PC-3 (cell line): ENCODE data around the gene MXRA7. TPM values are rescaled to one million over a fixed set of nuclear protein-coding genes. Genes with fewer than 3 reads are reported as not detected.
"Not testable (repeated sequence)": the region's sequence is repeated elsewhere in the genome, so short reads cannot be mapped to it uniquely, and the experiment has no call there.

Experiments used
- ATAC-seq: fragments of 200-7000 bp; cut with Tn5 transposase; 2 replicates; pipeline ENCODE4 v1.9.1; 2020; ENCODE audit warnings: mild to moderate bottlenecking, moderate library complexity
- BruUV-seq: library from RNA; stranded (reverse); fragments of 400-500 nt; replicated peaks from 2 replicates; lab custom pipeline; 2021; lab: Mats Ljungman, UMichigan
- CTCF ChIA-PET: fragments of 300-600 bp; sonication (Branson Sonifier 250); formaldehyde crosslinking; loops from one replicate; lab custom pipeline; 2022; ENCODE audit warnings: antibody characterized with exemption; lab: Charles Lee
- POLR2A ChIA-PET: fragments of 300-600 bp; sonication (Branson Sonifier 250); formaldehyde crosslinking; loops from one replicate; lab custom pipeline; 2022; ENCODE audit warnings: antibody characterized with exemption; ENCODE audit not compliant: unreplicated experiment; lab: Charles Lee
- DNase-seq: peaks from one replicate; pipeline ENCODE4 v3.0.0-alpha.2; 2015
- H2AFZ ChIP-seq: fragments of 300-600 bp; sonication (generic); 2 replicates; pipeline ENCODE4 v1.6.0; 2016; ENCODE audit warnings: antibody characterized with exemption, low read length
- H3F3A ChIP-seq: fragments of 300-600 bp; sonication (generic); one replicate; pipeline ENCODE4 v1.6.0; 2017; ENCODE audit warnings: antibody characterized with exemption, low read length, control low read depth, mild to moderate bottlenecking; ENCODE audit not compliant: unreplicated experiment
- H3K27ac ChIP-seq: fragments of 300-600 bp; sonication (generic); 2 replicates; pipeline ENCODE4 v1.5.1; 2016; ENCODE audit warnings: mild to moderate bottlenecking, low read length
- H3K27me3 ChIP-seq: fragments of 300-600 bp; sonication (generic); 2 replicates; pipeline ENCODE4 v1.6.1; 2016; ENCODE audit warnings: low read length, mixed read lengths
- H3K36me3 ChIP-seq: fragments of 300-600 bp; sonication (generic); 2 replicates; pipeline ENCODE4 v1.6.1; 2016; ENCODE audit warnings: low read depth, mixed run types, low read length, mixed read lengths
- H3K4me1 ChIP-seq: fragments of 300-600 bp; sonication (generic); 2 replicates; pipeline ENCODE4 v1.5.1; 2016; ENCODE audit warnings: low read length; ENCODE audit not compliant: insufficient read depth
- H3K4me2 ChIP-seq: fragments of 300-600 bp; sonication (generic); 2 replicates; pipeline ENCODE4 v1.6.0; 2016; ENCODE audit warnings: low read length
- H3K4me3 ChIP-seq: fragments of 300-600 bp; sonication (generic); 2 replicates; pipeline ENCODE4 v1.5.1; 2016; ENCODE audit warnings: mild to moderate bottlenecking, low read length, mixed read lengths
- H3K79me2 ChIP-seq: fragments of 300-600 bp; sonication (generic); 2 replicates; pipeline ENCODE4 v1.6.1; 2017; ENCODE audit warnings: low read length, mixed read lengths
- H3K9ac ChIP-seq: fragments of 300-600 bp; sonication (generic); 2 replicates; pipeline ENCODE4 v1.6.0; 2016; ENCODE audit warnings: mild to moderate bottlenecking, low read length
- H3K9me2 ChIP-seq: fragments of 300-600 bp; sonication (generic); replicated peaks from 2 replicates; pipeline ENCODE4 v1.6.1; 2016; ENCODE audit warnings: mixed run types, low read length, mixed read lengths
- H3K9me3 ChIP-seq: fragments of 300-600 bp; sonication (generic); 2 replicates; pipeline ENCODE4 v1.6.1; 2016; ENCODE audit warnings: low read length, mixed read lengths
- H4K20me1 ChIP-seq: fragments of 300-600 bp; sonication (generic); 2 replicates; pipeline ENCODE4 v1.6.1; 2016; ENCODE audit warnings: low read length, mixed read lengths
- EZH2 ChIP-seq: fragments of 300-600 bp; sonication (generic); IDR thresholded peaks from one replicate; pipeline ENCODE4 v1.6.1; 2017; ENCODE audit warnings: antibody characterized with exemption, mild to moderate bottlenecking, low read length; ENCODE audit not compliant: unreplicated experiment
- EZH2phosphoT487 ChIP-seq: fragments of 300-600 bp; sonication (generic); IDR thresholded peaks from 2 replicates; pipeline ENCODE4 v1.6.1; 2018; ENCODE audit warnings: mild to moderate bottlenecking, antibody characterized with exemption, low read length, borderline replicate concordance
- intact Hi-C: fragments of 100-400 bp; cut with micrococcal nuclease; formaldehyde crosslinking; loops from 2 replicates; pipeline ENCODE4 v1.9.0; 2023
- total RNA-seq: library from RNA; depleted of rRNA; stranded (reverse); fragments of >200 nt; gene quantifications from 2 replicates; pipeline ENCODE4 v1.2.3, GENCODE V29; 2014
- TF ChIP-seq, protein P1 (sequence below): fragments of 300-600 bp; sonication (generic); conservative IDR thresholded peaks from 2 replicates; pipeline ENCODE4 v1.5.1; 2017; ENCODE audit warnings: antibody characterized with exemption, low read depth, mild to moderate bottlenecking, low read length

MXRA7 gene
- total RNA-seq, 1 experiment from 2014 or later = 98.3 TPM

DNA sequence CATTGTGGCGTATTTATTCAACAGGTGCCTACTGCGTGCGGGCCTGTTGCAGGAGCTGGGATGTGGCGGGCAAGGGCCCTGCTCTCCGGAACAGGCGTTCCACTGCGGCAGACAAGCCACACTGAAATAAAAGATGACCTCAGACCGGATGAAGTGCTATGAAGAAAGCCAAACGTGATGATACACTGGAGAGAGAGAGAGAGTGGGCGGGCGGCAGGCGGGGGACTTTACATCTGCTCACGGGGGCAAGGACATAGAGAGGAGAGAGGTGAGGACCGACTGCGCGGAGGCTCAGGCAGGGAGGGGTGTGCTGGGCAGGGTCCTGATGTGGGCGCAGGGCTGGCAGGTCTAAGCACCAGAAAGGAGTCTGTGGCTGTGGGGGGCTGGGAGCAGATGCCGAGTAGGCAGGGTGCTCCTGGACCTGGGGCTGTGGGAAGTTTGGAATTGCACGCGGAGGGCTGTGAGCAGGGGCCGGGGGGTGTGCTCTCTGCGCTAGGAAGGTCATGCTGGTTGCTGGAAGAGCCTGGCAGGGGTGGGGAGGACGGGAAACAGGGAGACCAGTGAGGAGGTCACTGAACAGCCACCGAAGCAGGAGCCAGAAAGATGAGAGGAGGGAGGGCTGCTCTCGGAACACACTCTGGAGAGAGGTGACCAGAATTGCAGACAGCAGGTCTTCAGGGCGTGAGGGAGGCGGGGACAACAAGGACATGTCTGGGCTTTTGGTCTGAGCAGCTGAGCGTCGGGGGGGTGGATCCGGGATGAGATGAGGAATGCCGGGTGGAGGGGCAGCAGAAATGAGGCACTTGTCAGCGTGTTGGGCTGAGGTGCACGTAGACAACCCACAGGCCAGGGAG lies 9.9 kb downstream of the MXRA7 start:
- intact Hi-C loops = no loop called here

DNA sequence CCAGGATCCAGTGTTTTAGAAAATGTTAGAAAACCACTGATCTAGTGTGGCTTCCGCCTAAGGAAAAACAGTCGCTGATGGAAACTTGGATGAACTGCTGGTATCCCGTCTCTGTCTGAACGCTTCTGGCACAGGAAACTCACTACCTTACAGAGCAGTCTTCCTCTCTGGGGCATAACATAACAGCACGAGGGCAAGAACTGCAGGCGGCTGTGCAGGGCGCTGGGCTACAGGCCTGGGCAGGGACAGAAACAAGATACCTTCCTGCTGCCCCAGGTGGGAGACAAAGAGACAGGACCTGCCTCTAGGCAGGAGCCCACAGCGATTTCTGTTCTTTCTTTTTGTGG lies 10.5 kb downstream of the MXRA7 start:
- H3K9me3 ChIP-seq = no peaks in the 10 kb centered on the region
- TF ChIP-seq, protein P1, sequence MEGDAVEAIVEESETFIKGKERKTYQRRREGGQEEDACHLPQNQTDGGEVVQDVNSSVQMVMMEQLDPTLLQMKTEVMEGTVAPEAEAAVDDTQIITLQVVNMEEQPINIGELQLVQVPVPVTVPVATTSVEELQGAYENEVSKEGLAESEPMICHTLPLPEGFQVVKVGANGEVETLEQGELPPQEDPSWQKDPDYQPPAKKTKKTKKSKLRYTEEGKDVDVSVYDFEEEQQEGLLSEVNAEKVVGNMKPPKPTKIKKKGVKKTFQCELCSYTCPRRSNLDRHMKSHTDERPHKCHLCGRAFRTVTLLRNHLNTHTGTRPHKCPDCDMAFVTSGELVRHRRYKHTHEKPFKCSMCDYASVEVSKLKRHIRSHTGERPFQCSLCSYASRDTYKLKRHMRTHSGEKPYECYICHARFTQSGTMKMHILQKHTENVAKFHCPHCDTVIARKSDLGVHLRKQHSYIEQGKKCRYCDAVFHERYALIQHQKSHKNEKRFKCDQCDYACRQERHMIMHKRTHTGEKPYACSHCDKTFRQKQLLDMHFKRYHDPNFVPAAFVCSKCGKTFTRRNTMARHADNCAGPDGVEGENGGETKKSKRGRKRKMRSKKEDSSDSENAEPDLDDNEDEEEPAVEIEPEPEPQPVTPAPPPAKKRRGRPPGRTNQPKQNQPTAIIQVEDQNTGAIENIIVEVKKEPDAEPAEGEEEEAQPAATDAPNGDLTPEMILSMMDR = no peak
- TF ChIP-seq EZH2phosphoT487 (no peak), EZH2 (no peak)
- H3K4me2 ChIP-seq = no peak overlapping the region
- BruUV-seq = no TSS peak
- H3F3A ChIP-seq = no peaks in the 10 kb centered on the region
- no peaks in the 10 kb centered on the region for H4K20me1 ChIP-seq
- H3K79me2 ChIP-seq = 0 out of 2 replicates have a peak, but pooled peaks cover 5% of the 10 kb centered on the region
- ChIA-PET CTCF (no interaction called here), POLR2A (no interaction called here)
- H3K36me3 ChIP-seq = no peaks in the 10 kb centered on the region
- no peak overlapping the region for H3K4me3 ChIP-seq
- DNase-seq = no peak
- H3K4me1 ChIP-seq = peaks cover 10% of the 10 kb centered on the region
- H3K27me3 ChIP-seq = no peaks in the 10 kb centered on the region
- H2AFZ ChIP-seq = no peak overlapping the region
- no peak overlapping the region for H3K27ac ChIP-seq
- H3K9me2 ChIP-seq = no peaks in the 10 kb centered on the region
- no peak overlapping the region for H3K9ac ChIP-seq
- intact Hi-C loops = no loop called here
- ATAC-seq = no peak

More for the DNA sequence above, 9.9 kb downstream of the MXRA7 start:
- H3K27ac ChIP-seq = no peak overlapping the region
- no peak overlapping the region for H3K4me3 ChIP-seq
- ATAC-seq (no peak), DNase-seq (no peak)
- no TSS peak for BruUV-seq
- POLR2A ChIA-PET = no interaction called here
- CTCF ChIA-PET = interaction anchor here (0.9 kb wide), 1 partner anchor 20 kb away, joined by 3 read pairs; no protein-coding TSS in a partner anchor
- H4K20me1 ChIP-seq = no peaks in the 10 kb centered on the region
- TF ChIP-seq, protein P1 = no peak
- no peak for TF ChIP-seq EZH2
- H3K27me3 ChIP-seq = no peaks in the 10 kb centered on the region
- no peak overlapping the region for H2AFZ ChIP-seq
- H3K36me3 ChIP-seq = no peaks in the 10 kb centered on the region
- no peaks in the 10 kb centered on the region for H3K9me3 ChIP-seq
- H3K9me2 ChIP-seq = no peaks in the 10 kb centered on the region
- H3K4me1 ChIP-seq = peaks cover 10% of the 10 kb centered on the region
- no peak overlapping the region for H3K9ac ChIP-seq
- no peak overlapping the region for H3K4me2 ChIP-seq
- H3K79me2 ChIP-seq = 0 out of 2 replicates have a peak, but pooled peaks cover 5% of the 10 kb centered on the region
- no peaks in the 10 kb centered on the region for H3F3A ChIP-seq

DNA sequence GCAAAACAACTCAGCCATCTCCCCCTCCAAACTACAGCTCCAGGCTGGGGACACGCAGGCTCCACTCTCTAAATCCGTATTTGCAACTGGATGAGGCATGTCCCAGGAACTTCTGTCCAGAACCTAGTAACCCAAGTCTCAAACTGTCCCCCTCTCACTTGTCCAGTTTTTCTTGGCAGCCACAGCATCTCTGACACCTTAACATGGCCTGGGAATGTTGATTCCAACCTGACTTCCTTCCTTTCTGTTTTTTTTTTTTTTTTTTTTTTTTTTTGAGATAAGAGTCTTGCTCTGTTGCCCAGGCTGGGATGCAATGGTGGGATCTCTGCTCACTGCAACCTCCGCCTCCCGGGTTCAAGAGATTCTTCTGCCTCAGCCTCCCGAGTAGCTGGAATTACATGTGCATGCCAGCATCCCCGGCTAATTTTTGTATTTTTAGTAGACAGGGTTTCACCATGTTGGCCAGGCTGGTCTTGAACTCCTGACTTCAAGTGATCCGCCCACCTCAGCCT lies 12.2 kb downstream of the MXRA7 start:
- H3K4me2 ChIP-seq, H2AFZ ChIP-seq, DNase-seq, H3K9ac ChIP-seq, ATAC-seq, H3K9me2 ChIP-seq, intact Hi-C loops, H3K27me3 ChIP-seq, BruUV-seq, H3K27ac ChIP-seq, CTCF ChIA-PET, H3K9me3 ChIP-seq, H3F3A ChIP-seq, H3K79me2 ChIP-seq, H3K4me3 ChIP-seq, H4K20me1 ChIP-seq, H3K36me3 ChIP-seq: not testable (repeated sequence)
- H3K4me1 ChIP-seq = peaks cover 10% of the 10 kb centered on the region
- POLR2A ChIA-PET = interaction anchor here (0.6 kb wide), 1 partner anchor 12 kb away, joined by 3 read pairs; the partner anchor contains the start of gene MXRA7
